Panc1 (cell line): ENCODE results near the gene LRP1B.

Experiments used
- POLR2AphosphoS5 ChIP-seq: IDR thresholded peaks from 2 replicates; pipeline ENCODE4 v1.6.1; 2012; ENCODE audit warnings: mild to moderate bottlenecking, low read depth, low read length, moderate library complexity
- SIN3A ChIP-seq: IDR thresholded peaks from 2 replicates; pipeline ENCODE4 v1.6.1; 2012; ENCODE audit warnings: low read depth, mild to moderate bottlenecking, low read length, moderate library complexity, borderline replicate concordance; ENCODE audit not compliant: insufficient read depth
- TCF7L2 ChIP-seq: IDR thresholded peaks from 2 replicates; pipeline ENCODE4 v1.6.1; 2011; ENCODE audit warnings: mild to moderate bottlenecking, low read depth, low read length, inconsistent platforms
- TF ChIP-seq, protein P1 (sequence below): fragments of 450-650 bp; IDR thresholded peaks from 2 replicates; pipeline ENCODE4 v1.5.1; 2017; ENCODE audit warnings: mild to moderate bottlenecking
- TF ChIP-seq, protein P2 (sequence below), 2 experiments: IDR thresholded peaks; 2 replicates each; pipeline ENCODE4 v1.6.1; 2011 to 2012; ENCODE audit warnings: low read depth in 2 of 2, control low read depth in 1 of 2, low read length in 1 of 2, mild to moderate bottlenecking in 1 of 2, moderate library complexity in 1 of 2; ENCODE audit not compliant: insufficient read depth in 1 of 2

DNA sequence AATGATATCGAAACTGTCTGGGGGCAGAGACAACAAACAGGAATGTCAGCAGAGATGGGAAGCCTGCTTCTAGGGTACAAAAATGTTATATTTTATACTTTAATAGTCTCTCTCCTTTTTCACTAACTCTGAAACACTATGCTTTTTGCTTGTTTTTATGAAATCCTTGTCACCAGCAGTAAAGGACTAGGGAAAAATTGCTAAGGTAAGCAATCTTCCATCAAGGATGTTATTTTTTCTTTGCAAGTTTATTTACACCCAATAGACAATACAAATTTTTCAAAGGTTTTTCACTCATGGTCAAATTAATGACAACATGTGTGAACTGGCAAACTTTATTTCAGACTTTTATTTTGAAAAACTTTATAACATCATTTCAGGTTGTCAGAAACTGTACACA, 1884.8 kb downstream of the LRP1B start:
- TF ChIP-seq, protein P1, sequence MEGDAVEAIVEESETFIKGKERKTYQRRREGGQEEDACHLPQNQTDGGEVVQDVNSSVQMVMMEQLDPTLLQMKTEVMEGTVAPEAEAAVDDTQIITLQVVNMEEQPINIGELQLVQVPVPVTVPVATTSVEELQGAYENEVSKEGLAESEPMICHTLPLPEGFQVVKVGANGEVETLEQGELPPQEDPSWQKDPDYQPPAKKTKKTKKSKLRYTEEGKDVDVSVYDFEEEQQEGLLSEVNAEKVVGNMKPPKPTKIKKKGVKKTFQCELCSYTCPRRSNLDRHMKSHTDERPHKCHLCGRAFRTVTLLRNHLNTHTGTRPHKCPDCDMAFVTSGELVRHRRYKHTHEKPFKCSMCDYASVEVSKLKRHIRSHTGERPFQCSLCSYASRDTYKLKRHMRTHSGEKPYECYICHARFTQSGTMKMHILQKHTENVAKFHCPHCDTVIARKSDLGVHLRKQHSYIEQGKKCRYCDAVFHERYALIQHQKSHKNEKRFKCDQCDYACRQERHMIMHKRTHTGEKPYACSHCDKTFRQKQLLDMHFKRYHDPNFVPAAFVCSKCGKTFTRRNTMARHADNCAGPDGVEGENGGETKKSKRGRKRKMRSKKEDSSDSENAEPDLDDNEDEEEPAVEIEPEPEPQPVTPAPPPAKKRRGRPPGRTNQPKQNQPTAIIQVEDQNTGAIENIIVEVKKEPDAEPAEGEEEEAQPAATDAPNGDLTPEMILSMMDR = no peak
- no peak for TF ChIP-seq POLR2AphosphoS5
- no peak for TF ChIP-seq SIN3A
- TF ChIP-seq, protein P2, sequence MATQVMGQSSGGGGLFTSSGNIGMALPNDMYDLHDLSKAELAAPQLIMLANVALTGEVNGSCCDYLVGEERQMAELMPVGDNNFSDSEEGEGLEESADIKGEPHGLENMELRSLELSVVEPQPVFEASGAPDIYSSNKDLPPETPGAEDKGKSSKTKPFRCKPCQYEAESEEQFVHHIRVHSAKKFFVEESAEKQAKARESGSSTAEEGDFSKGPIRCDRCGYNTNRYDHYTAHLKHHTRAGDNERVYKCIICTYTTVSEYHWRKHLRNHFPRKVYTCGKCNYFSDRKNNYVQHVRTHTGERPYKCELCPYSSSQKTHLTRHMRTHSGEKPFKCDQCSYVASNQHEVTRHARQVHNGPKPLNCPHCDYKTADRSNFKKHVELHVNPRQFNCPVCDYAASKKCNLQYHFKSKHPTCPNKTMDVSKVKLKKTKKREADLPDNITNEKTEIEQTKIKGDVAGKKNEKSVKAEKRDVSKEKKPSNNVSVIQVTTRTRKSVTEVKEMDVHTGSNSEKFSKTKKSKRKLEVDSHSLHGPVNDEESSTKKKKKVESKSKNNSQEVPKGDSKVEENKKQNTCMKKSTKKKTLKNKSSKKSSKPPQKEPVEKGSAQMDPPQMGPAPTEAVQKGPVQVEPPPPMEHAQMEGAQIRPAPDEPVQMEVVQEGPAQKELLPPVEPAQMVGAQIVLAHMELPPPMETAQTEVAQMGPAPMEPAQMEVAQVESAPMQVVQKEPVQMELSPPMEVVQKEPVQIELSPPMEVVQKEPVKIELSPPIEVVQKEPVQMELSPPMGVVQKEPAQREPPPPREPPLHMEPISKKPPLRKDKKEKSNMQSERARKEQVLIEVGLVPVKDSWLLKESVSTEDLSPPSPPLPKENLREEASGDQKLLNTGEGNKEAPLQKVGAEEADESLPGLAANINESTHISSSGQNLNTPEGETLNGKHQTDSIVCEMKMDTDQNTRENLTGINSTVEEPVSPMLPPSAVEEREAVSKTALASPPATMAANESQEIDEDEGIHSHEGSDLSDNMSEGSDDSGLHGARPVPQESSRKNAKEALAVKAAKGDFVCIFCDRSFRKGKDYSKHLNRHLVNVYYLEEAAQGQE (IDR thresholded peaks at IDR 0.05; ENCODE audit: insufficient read depth in 1 of 2, low read depth in 2 of 2, low read length in 1 of 2) = no peak
- TF ChIP-seq TCF7L2 = no peak
